GM18861 (cell line): ENCODE data around the gene MYO3B.

Source experiments
- ATAC-seq: cut with Tn5 transposase; IDR thresholded peaks from one replicate; pipeline ENCODE4 v1.9.1; 2021; ENCODE audit not compliant: unreplicated experiment

MYO3B gene

GRCh38 chr2:170365003-170365402 lies 187.1 kb downstream of the MYO3B start:
- no peak for ATAC-seq

- no peak for ATAC-seq
Observed at GRCh38 chr2:170365686-170366085, 187.7 kb downstream of the MYO3B start.

- ATAC-seq = no peak
Observed at GRCh38 chr2:170368370-170368769, 190.4 kb downstream of the MYO3B start.

GRCh38 chr2:170369228-170369627 lies 191.3 kb downstream of the MYO3B start:
- ATAC-seq = no peak

GRCh38 chr2:170369894-170370293 lies 191.9 kb downstream of the MYO3B start:
- ATAC-seq = no peak

- ATAC-seq = no peak
Observed at GRCh38 chr2:170371231-170371998, 193.5 kb downstream of the MYO3B start.

- ATAC-seq = no peak
Observed at GRCh38 chr2:170375192-170375591, 197.2 kb downstream of the MYO3B start.

- no peak for ATAC-seq
Observed at GRCh38 chr2:170377500-170378207, 199.7 kb downstream of the MYO3B start.

- no peak for ATAC-seq
Observed at GRCh38 chr2:170380267-170380666, 202.3 kb downstream of the MYO3B start.

GRCh38 chr2:170381678-170382077 lies 203.7 kb downstream of the MYO3B start:
- no peak for ATAC-seq

GRCh38 chr2:170386554-170386953 lies 208.6 kb downstream of the MYO3B start:
- no peak for ATAC-seq

- ATAC-seq = no peak
Observed at GRCh38 chr2:170391018-170391417, 213.1 kb downstream of the MYO3B start.

GRCh38 chr2:170391697-170392096 lies 213.8 kb downstream of the MYO3B start:
- no peak for ATAC-seq

- no peak for ATAC-seq
Observed at GRCh38 chr2:170393861-170394498, 216.0 kb downstream of the MYO3B start.

GRCh38 chr2:170394641-170395387 lies 216.9 kb downstream of the MYO3B start:
- ATAC-seq = no peak

GRCh38 chr2:170396799-170397459 lies 219.0 kb downstream of the MYO3B start:
- no peak for ATAC-seq

GRCh38 chr2:170401187-170401586 lies 223.2 kb downstream of the MYO3B start:
- ATAC-seq = no peak

GRCh38 chr2:170404846-170405245 lies 226.9 kb downstream of the MYO3B start:
- ATAC-seq = no peak

GRCh38 chr2:170405326-170405725 lies 227.4 kb downstream of the MYO3B start:
- no peak for ATAC-seq

GRCh38 chr2:170408461-170409163 lies 230.7 kb downstream of the MYO3B start:
- ATAC-seq = no peak
